ENCODE measurements around the gene NIPA2. TPM values are rescaled to one million over a fixed set of nuclear protein-coding genes. Genes with fewer than 3 reads are reported as not detected.

The NIPA2 gene
- polyA plus RNA-seq, 4 donors: 52.7 to 66.3 (median 59.6) TPM

GRCh38 chr15:22831473-22831872 is 7.0 kb upstream of the NIPA2 start:
- DNase-seq (ENCODE audit: low read depth in 4 of 4, low spot score in 2 of 4): no peak

GRCh38 chr15:22839046-22839695 is 705 bp downstream of the NIPA2 start:
- no peak for DNase-seq (ENCODE audit: low read depth in 4 of 4, low spot score in 2 of 4)

- no peak for DNase-seq (ENCODE audit: low read depth in 4 of 4, low spot score in 2 of 4)
Measured at GRCh38 chr15:22844421-22845288, 6.2 kb downstream of the NIPA2 start.

- DNase-seq (ENCODE audit: low read depth in 4 of 4, low spot score in 2 of 4): peak in 1 of 4 donors; percentile 40
Measured at GRCh38 chr15:22845289-22845900, 6.9 kb downstream of the NIPA2 start.

- DNase-seq (ENCODE audit: low read depth in 4 of 4, low spot score in 2 of 4): no peak
Measured at GRCh38 chr15:22846073-22846472, 7.6 kb downstream of the NIPA2 start.

GRCh38 chr15:22850055-22850454 is 11.6 kb downstream of the NIPA2 start:
- DNase-seq (ENCODE audit: low read depth in 4 of 4, low spot score in 2 of 4): no peak

GRCh38 chr15:22851513-22851912 is 13.0 kb downstream of the NIPA2 start:
- no peak for DNase-seq (ENCODE audit: low read depth in 4 of 4, low spot score in 2 of 4)

GRCh38 chr15:22855791-22856190 is 17.3 kb downstream of the NIPA2 start:
- DNase-seq (ENCODE audit: low read depth in 4 of 4, low spot score in 2 of 4): no peak

GRCh38 chr15:22856659-22857058 is 18.2 kb downstream of the NIPA2 start:
- DNase-seq (ENCODE audit: low read depth in 4 of 4, low spot score in 2 of 4): no peak

- DNase-seq (ENCODE audit: low read depth in 4 of 4, low spot score in 2 of 4): no peak
Measured at GRCh38 chr15:22861161-22861560, 22.7 kb downstream of the NIPA2 start.

GRCh38 chr15:22863356-22863755 is 24.9 kb downstream of the NIPA2 start:
- DNase-seq (ENCODE audit: low read depth in 4 of 4, low spot score in 2 of 4): no peak

- no peak for DNase-seq (ENCODE audit: low read depth in 4 of 4, low spot score in 2 of 4)
Measured at GRCh38 chr15:22866079-22866478, 27.6 kb downstream of the NIPA2 start.

GRCh38 chr15:22867886-22868285 is 29.4 kb downstream of the NIPA2 start:
- no peak for DNase-seq (ENCODE audit: low read depth in 4 of 4, low spot score in 2 of 4)

GRCh38 chr15:22868495-22868894 is 30.0 kb downstream of the NIPA2 start:
- DNase-seq (ENCODE audit: low read depth in 4 of 4, low spot score in 2 of 4): no peak

GRCh38 chr15:22868928-22869327 is 30.5 kb downstream of the NIPA2 start:
- no peak for DNase-seq (ENCODE audit: low read depth in 4 of 4, low spot score in 2 of 4)

GRCh38 chr15:22869856-22870255 is 31.4 kb downstream of the NIPA2 start:
- no peak for DNase-seq (ENCODE audit: low read depth in 4 of 4, low spot score in 2 of 4)

- no peak for DNase-seq (ENCODE audit: low read depth in 4 of 4, low spot score in 2 of 4)
Measured at GRCh38 chr15:22870865-22871264, 32.4 kb downstream of the NIPA2 start.

- DNase-seq (ENCODE audit: low read depth in 4 of 4, low spot score in 2 of 4): no peak
Measured at GRCh38 chr15:22871481-22872086, 33.1 kb downstream of the NIPA2 start.

- no peak for DNase-seq (ENCODE audit: low read depth in 4 of 4, low spot score in 2 of 4)
Measured at GRCh38 chr15:22872936-22873701, 34.7 kb downstream of the NIPA2 start.

- DNase-seq (ENCODE audit: low read depth in 4 of 4, low spot score in 2 of 4): no peak
Measured at GRCh38 chr15:22873841-22874240, 35.4 kb downstream of the NIPA2 start.
